Esophagus squamous epithelium (tissue), 5 donors: ENCODE data around the gene ASPM. TPM values are rescaled to one million over a fixed set of nuclear protein-coding genes. Genes with fewer than 3 reads are reported as not detected.

Experiments used
- DNase-seq: peaks from one replicate; lab custom pipeline; 2025; lab: John Stamatoyannopoulos, UW
- H3K27ac ChIP-seq, 4 donors: fragments of 200-600 bp; sonication (generic); one replicate each; pipeline ENCODE4 v1.5.1; 2016 to 2019; ENCODE audit warnings: mild to moderate bottlenecking in 1 of 4
- H3K27me3 ChIP-seq, 4 donors: fragments of 200-600 bp; sonication (generic); 1 replicate in 3 of 4; 2 replicates in 1 of 4; pipeline versions ENCODE4 v1.5.1 to v1.6.0; 2017 to 2021; ENCODE audit warnings: antibody characterized with exemption in 1 of 4
- H3K36me3 ChIP-seq, 3 donors: fragments of 200-600 bp; sonication (generic); one replicate each; pipeline ENCODE4 v1.5.1; 2016 to 2019
- H3K4me1 ChIP-seq, 3 donors: fragments of 200-600 bp; sonication (generic); one replicate each; pipeline ENCODE4 v1.5.1; 2017 to 2019
- H3K4me3 ChIP-seq, 4 donors: fragments of 200-600 bp; sonication (generic); 1 replicate in 3 of 4; 2 replicates in 1 of 4; pipeline ENCODE4 v1.5.1; 2016 to 2019; ENCODE audit warnings: mild to moderate bottlenecking in 2 of 4, moderate library complexity in 1 of 4
- H3K9me3 ChIP-seq, 3 donors: fragments of 200-600 bp; sonication (generic); one replicate each; pipeline ENCODE4 v1.5.1; 2016 to 2019
- CTCF ChIP-seq, 6 experiments: fragments of 450-650 bp in 4 of 6; fragments of 200-600 bp in 2 of 6; sonication (generic) in 2 of 6; IDR thresholded peaks; one replicate each; pipeline ENCODE4 v1.5.1; 2016 to 2019; ENCODE audit warnings: antibody characterized with exemption in 6 of 6, mild to moderate bottlenecking in 4 of 6, moderate library complexity in 4 of 6
- POLR2A ChIP-seq, 4 donors: fragments of 450-650 bp; IDR thresholded peaks; one replicate each; pipeline ENCODE4 v1.6.1; 2017; ENCODE audit warnings: antibody characterized with exemption in 4 of 4, mild to moderate bottlenecking in 4 of 4, moderate library complexity in 3 of 4
- WGBS, 2 donors: methylation state at CpG; one replicate each; pipeline ENCODE4 v1.1.5; 2018; 5-methylcytosine and 5-hydroxymethylcytosine counted together
- intact Hi-C: fragments of 100-400 bp; cut with DNase I; formaldehyde crosslinking; loops from one replicate; pipeline ENCODE4 v1.15.0; 2022
- total RNA-seq, 4 donors: library from RNA; depleted of rRNA; stranded (reverse); fragments of >200 nt; gene quantifications; one replicate each; pipeline ENCODE4 v1.1.0, GENCODE V29; 2016
- donor health status: DM: yes; HTN: yes; CAD: no.

Gene ASPM
- total RNA-seq, 4 donors from 2014 or later: 6.0 to 21.8 (median 13.9) TPM

GRCh38 chr1:197083474-197083873 lies 63.0 kb downstream of the ASPM start:
- DNase-seq: no peak
- no peaks in the 10 kb centered on the region for H3K27me3 ChIP-seq
- H3K9me3 ChIP-seq: peaks cover 0 to 12% (median 10%) of the 10 kb centered on the region in 3 donors
- intact Hi-C loops: no loop called here
- H3K4me1 ChIP-seq: no peaks in the 10 kb centered on the region
- H3K4me3 ChIP-seq: no peak overlapping the region
- H3K27ac ChIP-seq: no peak overlapping the region
- peaks cover 0 to 34% (median 0%) of the 10 kb centered on the region in 3 donors for H3K36me3 ChIP-seq
- no peak for TF ChIP-seq POLR2A (IDR thresholded peaks at IDR 0.05)
- TF ChIP-seq CTCF (IDR thresholded peaks at IDR 0.05): no peak

- no peak for TF ChIP-seq CTCF (IDR thresholded peaks at IDR 0.05)
- no peak for TF ChIP-seq POLR2A (IDR thresholded peaks at IDR 0.05)
- DNase-seq: no peak
- WGBS, 2 donors: 89 to 90% methylated on average over 4 of the region's 5 CpGs
Measured at GRCh38 chr1:197081117-197081753, 65.2 kb downstream of the ASPM start.

GRCh38 chr1:197080323-197080722 lies 66.1 kb downstream of the ASPM start:
- Histone ChIP-seq H3K4me3 (no peak overlapping the region), H3K9me3 (peaks cover 0 to 12% (median 10%) of the 10 kb centered on the region in 3 donors), H3K27me3 (no peaks in the 10 kb centered on the region), H3K36me3 (peaks cover 0 to 18% (median 0%) of the 10 kb centered on the region in 3 donors), H3K4me1 (no peaks in the 10 kb centered on the region), H3K27ac (no peak overlapping the region)
- no peak for TF ChIP-seq POLR2A (IDR thresholded peaks at IDR 0.05)
- no peak for TF ChIP-seq CTCF (IDR thresholded peaks at IDR 0.05)
- 78 to 83% methylated on average over 2 of the region's 2 CpGs for WGBS, 2 donors
- intact Hi-C loops: no loop called here
- DNase-seq: no peak

More at GRCh38 chr1:197081117-197081753, 65.2 kb downstream of the ASPM start:
- Histone ChIP-seq H3K36me3 (peaks cover 0 to 26% (median 0%) of the 10 kb centered on the region in 3 donors), H3K4me3 (no peak overlapping the region), H3K27me3 (no peaks in the 10 kb centered on the region), H3K9me3 (peaks cover 0 to 12% (median 10%) of the 10 kb centered on the region in 3 donors), H3K4me1 (no peaks in the 10 kb centered on the region), H3K27ac (no peak overlapping the region)
- intact Hi-C loops: no loop called here

GRCh38 chr1:197076585-197076984 lies 69.9 kb downstream of the ASPM start:
- Histone ChIP-seq H3K36me3 (no peaks in the 10 kb centered on the region), H3K9me3 (peaks cover 0 to 7% (median 7%) of the 10 kb centered on the region in 3 donors), H3K27ac (no peak overlapping the region), H3K27me3 (no peaks in the 10 kb centered on the region), H3K4me3 (no peak overlapping the region), H3K4me1 (no peaks in the 10 kb centered on the region)
- no peak for DNase-seq
- 54 to 64% methylated on average over 1 of the region's 1 CpG for WGBS, 2 donors
- TF ChIP-seq POLR2A (IDR thresholded peaks at IDR 0.05): no peak
- no peak for TF ChIP-seq CTCF (IDR thresholded peaks at IDR 0.05)
- intact Hi-C loops: no loop called here

GRCh38 chr1:197073978-197074377 lies 72.5 kb downstream of the ASPM start:
- no peaks in the 10 kb centered on the region for H3K4me1 ChIP-seq
- intact Hi-C loops: no loop called here
- H3K9me3 ChIP-seq: no peaks in the 10 kb centered on the region
- no peaks in the 10 kb centered on the region for H3K27me3 ChIP-seq
- no peak for DNase-seq
- no peak overlapping the region for H3K27ac ChIP-seq
- WGBS, 2 donors: 60 to 81% methylated on average over 1 of the region's 1 CpG
- H3K36me3 ChIP-seq: no peaks in the 10 kb centered on the region
- no peak for TF ChIP-seq POLR2A (IDR thresholded peaks at IDR 0.05)
- no peak for TF ChIP-seq CTCF (IDR thresholded peaks at IDR 0.05)
- H3K4me3 ChIP-seq: no peak overlapping the region
